ENCODE data around the gene SLC39A11.
"Not testable (repeated sequence)": the region's sequence is repeated elsewhere in the genome, so short reads cannot be mapped to it uniquely, and the experiment has no call there.

Gene SLC39A11

DNA sequence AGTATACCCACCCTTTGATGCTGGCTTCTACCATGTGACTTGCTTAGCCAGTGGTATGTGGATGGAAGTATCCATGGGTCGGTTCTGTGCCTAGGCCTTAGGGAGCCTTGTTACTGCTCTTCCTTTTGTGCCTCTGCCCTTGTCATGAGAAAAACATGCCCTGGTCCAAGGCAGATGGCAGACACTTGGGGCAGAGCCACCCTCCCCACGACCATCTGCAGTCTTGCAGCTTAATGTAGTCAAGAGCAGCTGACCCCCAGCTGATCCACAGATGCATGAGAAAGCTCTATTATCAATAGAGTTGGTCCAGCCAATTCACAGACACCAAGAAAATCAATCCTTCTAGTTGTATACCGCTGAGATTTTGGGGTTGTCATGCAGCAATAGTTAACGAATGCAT is 95.7 kb downstream of the SLC39A11 start:
- no peak overlapping the region for H3K4me3 ChIP-seq (ENCODE audit: low read length)
- DNase-seq (ENCODE audit: low read depth), result no peak
- TF ChIP-seq, protein P1, sequence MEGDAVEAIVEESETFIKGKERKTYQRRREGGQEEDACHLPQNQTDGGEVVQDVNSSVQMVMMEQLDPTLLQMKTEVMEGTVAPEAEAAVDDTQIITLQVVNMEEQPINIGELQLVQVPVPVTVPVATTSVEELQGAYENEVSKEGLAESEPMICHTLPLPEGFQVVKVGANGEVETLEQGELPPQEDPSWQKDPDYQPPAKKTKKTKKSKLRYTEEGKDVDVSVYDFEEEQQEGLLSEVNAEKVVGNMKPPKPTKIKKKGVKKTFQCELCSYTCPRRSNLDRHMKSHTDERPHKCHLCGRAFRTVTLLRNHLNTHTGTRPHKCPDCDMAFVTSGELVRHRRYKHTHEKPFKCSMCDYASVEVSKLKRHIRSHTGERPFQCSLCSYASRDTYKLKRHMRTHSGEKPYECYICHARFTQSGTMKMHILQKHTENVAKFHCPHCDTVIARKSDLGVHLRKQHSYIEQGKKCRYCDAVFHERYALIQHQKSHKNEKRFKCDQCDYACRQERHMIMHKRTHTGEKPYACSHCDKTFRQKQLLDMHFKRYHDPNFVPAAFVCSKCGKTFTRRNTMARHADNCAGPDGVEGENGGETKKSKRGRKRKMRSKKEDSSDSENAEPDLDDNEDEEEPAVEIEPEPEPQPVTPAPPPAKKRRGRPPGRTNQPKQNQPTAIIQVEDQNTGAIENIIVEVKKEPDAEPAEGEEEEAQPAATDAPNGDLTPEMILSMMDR (conservative IDR thresholded peaks at IDR 0.05; ENCODE audit: low read depth, low read length), result no peak

DNA sequence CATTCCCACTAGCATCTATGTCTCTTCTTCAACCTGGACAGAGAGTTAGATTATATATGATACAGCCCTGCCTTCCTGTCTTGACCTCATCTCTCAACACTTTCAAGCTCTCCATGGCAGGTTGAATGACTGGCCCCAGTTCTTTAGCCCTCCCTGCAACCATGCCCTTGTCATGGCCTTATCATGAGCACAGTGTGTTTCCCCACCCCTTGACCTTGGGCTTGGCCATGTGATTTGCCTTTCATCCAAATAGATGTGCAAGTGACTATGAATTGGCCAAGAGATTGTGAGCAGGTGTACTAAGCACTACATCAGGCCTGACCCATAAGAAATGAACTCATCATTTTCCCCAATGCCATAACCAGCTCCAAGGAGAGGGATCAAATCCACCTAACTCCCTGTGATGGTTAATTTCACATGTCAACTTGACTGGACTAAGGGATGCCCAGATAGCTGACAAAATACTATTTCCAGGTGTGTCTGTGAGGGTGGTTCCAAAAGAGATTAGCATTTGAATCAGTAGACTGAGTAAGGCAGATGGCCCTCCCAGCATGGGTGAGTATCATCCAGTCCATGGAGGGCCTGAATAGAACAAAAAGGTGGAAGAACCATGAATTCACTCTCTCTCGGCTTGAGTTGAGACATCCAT is 97.4 kb downstream of the SLC39A11 start:
- TF ChIP-seq, protein P1 (conservative IDR thresholded peaks at IDR 0.05; ENCODE audit: low read depth, low read length), result no peak
- DNase-seq (ENCODE audit: low read depth), result no peak
- H3K4me3 ChIP-seq (ENCODE audit: low read length), result no peak overlapping the region

DNA sequence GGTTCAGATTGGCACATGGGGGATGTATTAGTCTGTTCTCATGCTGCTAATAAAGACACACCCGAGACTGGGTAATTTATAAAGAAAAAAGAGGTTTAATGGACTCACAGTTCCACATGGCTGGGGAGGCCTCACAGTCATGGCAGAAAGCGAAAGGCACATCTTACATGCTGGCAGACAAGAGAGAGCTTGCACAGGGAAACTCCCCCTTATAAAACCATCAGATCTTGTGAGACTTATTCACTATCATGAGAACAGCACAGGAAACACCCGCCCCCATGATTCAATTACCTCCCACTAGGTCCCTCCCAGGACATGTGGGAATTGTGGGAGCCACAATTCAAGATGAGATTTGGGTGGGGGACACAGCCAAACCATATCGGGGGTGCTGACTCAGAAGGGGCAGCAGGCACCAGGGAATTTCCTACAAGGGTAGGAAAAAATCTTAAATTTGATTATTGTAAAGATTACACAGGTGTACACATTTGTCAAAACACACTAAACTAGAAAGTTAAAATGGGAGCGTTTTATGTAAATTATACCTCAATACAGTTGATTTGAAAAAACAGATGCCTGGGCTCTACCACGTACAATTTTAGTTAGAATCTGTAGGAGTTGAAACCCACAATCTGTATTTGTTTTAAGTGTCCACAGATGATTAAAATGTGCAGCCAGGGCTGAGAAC is 99.6 kb downstream of the SLC39A11 start:
- not testable (repeated sequence) for DNase-seq (ENCODE audit: low read depth); H3K4me3 ChIP-seq (ENCODE audit: low read length)

DNA sequence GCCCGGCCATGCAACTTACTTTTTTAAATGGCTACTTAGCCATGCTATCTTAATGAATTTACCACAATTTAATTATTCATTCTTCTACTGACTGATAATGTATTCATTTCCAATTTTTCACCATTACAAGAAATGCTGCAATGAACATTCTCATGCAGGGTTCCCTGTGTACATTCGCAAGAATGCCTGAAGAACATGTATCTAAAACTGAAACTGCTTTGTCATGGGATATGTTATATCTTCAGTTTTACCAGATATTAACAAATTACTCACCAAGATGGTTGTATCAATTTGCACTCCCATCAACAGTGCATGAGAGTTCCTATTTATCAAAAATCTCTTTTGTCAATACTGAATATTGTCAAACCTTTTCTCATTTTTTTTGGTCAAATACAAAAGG is 100.8 kb downstream of the SLC39A11 start:
- DNase-seq (ENCODE audit: low read depth), result no peak
- TF ChIP-seq, protein P1 (conservative IDR thresholded peaks at IDR 0.05; ENCODE audit: low read depth, low read length), result no peak
- no peak overlapping the region for H3K4me3 ChIP-seq (ENCODE audit: low read length)

DNA sequence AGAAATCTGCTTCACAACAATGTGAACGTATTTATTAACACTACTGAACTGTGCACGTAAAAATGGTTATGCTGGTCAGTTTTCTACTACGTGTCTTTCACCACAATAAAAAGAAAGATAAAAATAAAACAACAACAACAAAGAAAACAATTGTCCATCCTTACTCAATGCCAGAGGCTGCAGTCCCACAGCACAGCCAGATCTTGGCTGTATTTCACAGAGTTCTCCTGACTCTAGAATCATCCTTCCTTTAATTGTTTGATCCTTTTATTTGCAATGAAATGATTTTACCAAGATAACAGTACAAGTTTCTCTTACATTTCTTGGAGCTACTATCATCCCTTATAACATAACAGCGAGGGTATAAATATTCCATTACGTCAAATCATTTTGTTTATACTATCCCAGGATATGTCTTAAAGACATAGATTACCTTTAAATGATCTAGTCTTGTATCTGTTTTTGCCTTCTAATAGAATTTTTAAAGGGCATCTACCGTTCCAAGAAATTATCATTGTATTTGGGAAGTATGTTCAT is 103.3 kb downstream of the SLC39A11 start:
- TF ChIP-seq, protein P1 (conservative IDR thresholded peaks at IDR 0.05; ENCODE audit: low read depth, low read length), result no peak
- H3K4me3 ChIP-seq (ENCODE audit: low read length), result no peak overlapping the region
- DNase-seq (ENCODE audit: low read depth), result no peak

DNA sequence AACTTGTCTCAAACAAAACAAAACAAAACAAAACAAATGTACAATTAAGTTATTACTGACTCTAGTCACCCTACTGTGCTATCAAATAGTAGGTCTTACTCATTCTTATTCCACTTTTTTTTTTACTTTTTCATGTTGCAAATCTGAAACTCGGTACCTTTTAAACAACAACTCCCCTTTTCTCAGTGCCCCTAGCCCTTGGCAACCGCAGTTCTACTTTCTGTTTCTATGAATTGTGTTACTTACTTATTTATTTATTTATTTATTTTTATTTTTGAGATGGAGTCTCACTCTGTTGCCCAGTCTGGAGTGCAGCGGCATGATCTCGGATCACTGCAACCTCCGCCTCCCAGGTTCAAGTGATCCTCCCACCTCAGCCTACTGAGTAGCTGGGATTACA is 104.0 kb downstream of the SLC39A11 start:
- DNase-seq (ENCODE audit: low read depth), result no peak
- no peak overlapping the region for H3K4me3 ChIP-seq (ENCODE audit: low read length)
- TF ChIP-seq, protein P1 (conservative IDR thresholded peaks at IDR 0.05; ENCODE audit: low read depth, low read length), result no peak

DNA sequence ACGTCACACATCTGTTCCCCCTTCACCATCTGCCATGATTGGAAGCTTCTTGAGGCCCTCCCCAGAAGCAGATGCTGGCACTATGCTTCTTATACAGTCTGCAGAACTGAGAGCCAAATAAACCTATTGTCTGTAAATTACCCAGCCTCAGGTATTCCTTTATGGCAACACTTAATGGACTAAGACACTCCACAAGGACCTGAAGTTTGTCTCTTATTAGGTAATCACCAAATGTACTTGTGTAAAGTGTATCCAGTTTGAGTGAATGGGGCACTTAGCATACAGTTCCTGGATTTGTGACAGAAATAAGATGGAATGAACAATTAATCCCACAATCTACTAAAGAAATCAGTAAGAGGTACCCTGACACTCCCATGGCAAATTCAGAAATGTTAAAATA is 105.3 kb downstream of the SLC39A11 start:
- TF ChIP-seq, protein P1 (conservative IDR thresholded peaks at IDR 0.05; ENCODE audit: low read depth, low read length), result no peak
- H3K4me3 ChIP-seq (ENCODE audit: low read length), result no peak overlapping the region
- no peak for DNase-seq (ENCODE audit: low read depth)
